Tibial artery (tissue), 4 donors: Measurements from ENCODE around the gene DNAJC28.

ENCODE experiments used
- DNase-seq, 2 donors: peaks; one replicate each; pipeline ENCODE4 v3.0.0-alpha.2; 2019
- H3K27ac ChIP-seq, 2 donors: fragments of 200-600 bp; sonication (generic) in 1 of 2; 1 replicate in 1 of 2; 2 replicates in 1 of 2; pipeline ENCODE4 v1.5.1; 2018 to 2019; ENCODE audit warnings: mild to moderate bottlenecking in 1 of 2
- H3K27me3 ChIP-seq, 2 donors: fragments of 200-600 bp; sonication (generic) in 1 of 2; one replicate each; pipeline versions ENCODE4 v1.5.1 to v1.6.0; 2016 to 2019
- H3K36me3 ChIP-seq, 3 donors: fragments of 200-600 bp; sonication (generic) in 2 of 3; one replicate each; pipeline ENCODE4 v1.5.1; 2016 to 2019; ENCODE audit warnings: mild to moderate bottlenecking in 2 of 3
- H3K4me1 ChIP-seq, 4 donors: fragments of 200-600 bp; sonication (generic) in 2 of 4; 1 replicate in 3 of 4; 2 replicates in 1 of 4; pipeline ENCODE4 v1.5.1; 2016 to 2019
- H3K4me3 ChIP-seq, 2 donors: fragments of 200-600 bp; sonication (generic) in 1 of 2; 1 replicate in 1 of 2; 2 replicates in 1 of 2; pipeline ENCODE4 v1.5.1; 2018 to 2019; ENCODE audit warnings: mild to moderate bottlenecking in 2 of 2
- H3K9me3 ChIP-seq, 3 donors: fragments of 200-600 bp; sonication (generic) in 1 of 3; one replicate each; pipeline ENCODE4 v1.5.1; 2016 to 2019
- CTCF ChIP-seq, 2 experiments: fragments of 200-600 bp in 1 of 2; fragments of 450-650 bp in 1 of 2; IDR thresholded peaks; one replicate each; pipeline ENCODE4 v1.5.1; 2017 to 2019; ENCODE audit warnings: antibody characterized with exemption in 2 of 2, mild to moderate bottlenecking in 1 of 2, moderate library complexity in 1 of 2
- intact Hi-C: fragments of 100-400 bp; cut with DNase I; formaldehyde crosslinking; loops from one replicate; pipeline ENCODE4 v1.15.0; 2023; ENCODE audit warnings: low total_unique reads

Gene DNAJC28

GRCh38 chr21:33444499-33444898 lies 47.0 kb downstream of the DNAJC28 start:
- H3K36me3 ChIP-seq = peaks cover 23 to 40% (median 25%) of the 10 kb centered on the region in 3 donors
- H3K27ac ChIP-seq = peak overlapping the region in 1 of 2 donors; percentile 3
- no peak for TF ChIP-seq CTCF (IDR thresholded peaks at IDR 0.05)

GRCh38 chr21:33443194-33443593 lies 48.3 kb downstream of the DNAJC28 start:
- intact Hi-C loops = loop anchor here (5.0 to 10.0 kb wide), 2 partner anchors 81 to 608 kb away; no protein-coding TSS in a partner anchor
- no peaks in the 10 kb centered on the region for H3K27me3 ChIP-seq
- DNase-seq = no peak
- peaks cover 0 to 20% (median 7%) of the 10 kb centered on the region in 4 donors for H3K4me1 ChIP-seq
- H3K36me3 ChIP-seq = peaks cover 22 to 40% (median 30%) of the 10 kb centered on the region in 3 donors
- no peak for TF ChIP-seq CTCF (IDR thresholded peaks at IDR 0.05)
- H3K9me3 ChIP-seq = no peaks in the 10 kb centered on the region
- H3K27ac ChIP-seq = no peak overlapping the region
- H3K4me3 ChIP-seq = no peak overlapping the region

More at GRCh38 chr21:33444499-33444898, 47.0 kb downstream of the DNAJC28 start:
- Histone ChIP-seq H3K4me3 (no peak overlapping the region), H3K9me3 (no peaks in the 10 kb centered on the region), H3K4me1 (peaks cover 0 to 20% (median 7%) of the 10 kb centered on the region in 4 donors), H3K27me3 (no peaks in the 10 kb centered on the region)
- intact Hi-C loops = loop anchor here (5.0 to 10.0 kb wide), 2 partner anchors 82 to 610 kb away; no protein-coding TSS in a partner anchor
- DNase-seq = no peak

- H3K36me3 ChIP-seq = peaks cover 25 to 43% (median 33%) of the 10 kb centered on the region in 3 donors
- H3K27ac ChIP-seq = peak overlapping the region; percentile 50 to 63
- DNase-seq = peak; percentile 47 to 78
- no peaks in the 10 kb centered on the region for H3K27me3 ChIP-seq
- intact Hi-C loops = loop anchor here (5.0 to 10.0 kb wide), 2 partner anchors 79 to 607 kb away; no protein-coding TSS in a partner anchor
- no peak for TF ChIP-seq CTCF (IDR thresholded peaks at IDR 0.05)
- peaks cover 0 to 20% (median 7%) of the 10 kb centered on the region in 4 donors for H3K4me1 ChIP-seq
- H3K4me3 ChIP-seq = no peak overlapping the region
- no peaks in the 10 kb centered on the region for H3K9me3 ChIP-seq
Observed at GRCh38 chr21:33441489-33442477, 49.7 kb downstream of the DNAJC28 start.
